ENCODE measurements around the gene ANKRD6. TPM values are rescaled to one million over a fixed set of nuclear protein-coding genes. Genes with fewer than 3 reads are reported as not detected.
"Not testable (repeated sequence)": the region's sequence is repeated elsewhere in the genome, so short reads cannot be mapped to it uniquely, and the experiment has no call there.

Gene ANKRD6
- total RNA-seq, 1 experiment from 2014 or later, result 20.5 TPM

GRCh38 chr6:89638320-89639195, 205.6 kb downstream of the ANKRD6 start, which contains the start of gene LYRM2:
LYRM2 (minus strand) TSS chr6:89638747; CDS start chr6:89638716, 31 bp downstream.
- ChIA-PET POLR2A (no interaction called here), CTCF (interaction anchor here (0.7 to 1.2 kb wide), 2 partner anchors 12 to 266 kb away, joined by 3 read pairs; no protein-coding TSS in a partner anchor)
- intact Hi-C loops (cut with micrococcal nuclease; ENCODE audit: unreplicated experiment), result no loop called here
- Mint-ChIP-seq H3K4me3 (ENCODE audit: unreplicated experiment) (peak within 1 kb of the TSS; percentile 82), H3K27ac (ENCODE audit: unreplicated experiment) (peak within 1 kb of the TSS; percentile 91), H3K9me3 (ENCODE audit: unreplicated experiment) (no peaks in the 10 kb centered on the region), H3K36me3 (ENCODE audit: insufficient read depth, unreplicated experiment) (peaks cover 51% of the 10 kb centered on the region), H3K27me3 (ENCODE audit: insufficient read depth, unreplicated experiment) (no peaks in the 10 kb centered on the region), H3K4me1 (ENCODE audit: low read depth, unreplicated experiment) (peaks cover 7% of the 10 kb centered on the region)
- DNase-seq, result peak; percentile 92 to 94
- H3K4me1 ChIP-seq, result 0 out of 2 replicates have a peak, but pooled peaks cover 3% of the 10 kb centered on the region
- H3K27me3 ChIP-seq (replicated peaks; ENCODE audit: control insufficient read depth, insufficient read depth, low read length), result no peaks in the 10 kb centered on the region
- H3K9me3 ChIP-seq, result no peaks in the 10 kb centered on the region
- H3K4me3 ChIP-seq (ENCODE audit: low read depth, low read length), result peak within 1 kb of the TSS; percentile 77
- TSS peak; percentile 43 for BruUV-seq (replicated peaks)
- TF ChIP-seq, protein P1, sequence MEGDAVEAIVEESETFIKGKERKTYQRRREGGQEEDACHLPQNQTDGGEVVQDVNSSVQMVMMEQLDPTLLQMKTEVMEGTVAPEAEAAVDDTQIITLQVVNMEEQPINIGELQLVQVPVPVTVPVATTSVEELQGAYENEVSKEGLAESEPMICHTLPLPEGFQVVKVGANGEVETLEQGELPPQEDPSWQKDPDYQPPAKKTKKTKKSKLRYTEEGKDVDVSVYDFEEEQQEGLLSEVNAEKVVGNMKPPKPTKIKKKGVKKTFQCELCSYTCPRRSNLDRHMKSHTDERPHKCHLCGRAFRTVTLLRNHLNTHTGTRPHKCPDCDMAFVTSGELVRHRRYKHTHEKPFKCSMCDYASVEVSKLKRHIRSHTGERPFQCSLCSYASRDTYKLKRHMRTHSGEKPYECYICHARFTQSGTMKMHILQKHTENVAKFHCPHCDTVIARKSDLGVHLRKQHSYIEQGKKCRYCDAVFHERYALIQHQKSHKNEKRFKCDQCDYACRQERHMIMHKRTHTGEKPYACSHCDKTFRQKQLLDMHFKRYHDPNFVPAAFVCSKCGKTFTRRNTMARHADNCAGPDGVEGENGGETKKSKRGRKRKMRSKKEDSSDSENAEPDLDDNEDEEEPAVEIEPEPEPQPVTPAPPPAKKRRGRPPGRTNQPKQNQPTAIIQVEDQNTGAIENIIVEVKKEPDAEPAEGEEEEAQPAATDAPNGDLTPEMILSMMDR (IDR thresholded peaks at IDR 0.05; ENCODE audit: insufficient read depth in 1 of 2, low read depth in 1 of 2, low read length in 1 of 2, severe bottlenecking in 1 of 2, unreplicated experiment in 1 of 2), result no peak
- H3K36me3 ChIP-seq (ENCODE audit: control insufficient read depth, insufficient read depth, low read length), result no peaks in the 10 kb centered on the region; the same call in 1 of the 2 replicates

GRCh38 chr6:89640804-89641203, 207.9 kb downstream of the ANKRD6 start:
- no TSS peak for BruUV-seq (replicated peaks)
- intact Hi-C loops (cut with micrococcal nuclease; ENCODE audit: unreplicated experiment), result no loop called here
- Histone ChIP-seq H3K36me3 (ENCODE audit: control insufficient read depth, insufficient read depth, low read length) (no peaks in the 10 kb centered on the region; the same call in 1 of the 2 replicates), H3K9me3 (no peaks in the 10 kb centered on the region), H3K4me1 (0 out of 2 replicates have a peak, but pooled peaks cover 3% of the 10 kb centered on the region), H3K4me3 (ENCODE audit: low read depth, low read length) (no peak overlapping the region), H3K27me3 (replicated peaks; ENCODE audit: control insufficient read depth, insufficient read depth, low read length) (no peaks in the 10 kb centered on the region)
- Mint-ChIP-seq H3K27me3 (ENCODE audit: insufficient read depth, unreplicated experiment) (no peaks in the 10 kb centered on the region), H3K27ac (ENCODE audit: unreplicated experiment) (no peak overlapping the region), H3K9me3 (ENCODE audit: unreplicated experiment) (no peaks in the 10 kb centered on the region), H3K4me3 (ENCODE audit: unreplicated experiment) (no peak overlapping the region), H3K36me3 (ENCODE audit: insufficient read depth, unreplicated experiment) (peaks cover 58% of the 10 kb centered on the region), H3K4me1 (ENCODE audit: low read depth, unreplicated experiment) (peaks cover 7% of the 10 kb centered on the region)
- ChIA-PET POLR2A (interaction anchor here (0.6 kb wide), 2 partner anchors 174 to 188 kb away, joined by 4 read pairs; no protein-coding TSS in a partner anchor), CTCF (no interaction called here)
- TF ChIP-seq, protein P1 (IDR thresholded peaks at IDR 0.05; ENCODE audit: insufficient read depth in 1 of 2, low read depth in 1 of 2, low read length in 1 of 2, severe bottlenecking in 1 of 2, unreplicated experiment in 1 of 2), result no peak
- DNase-seq, result no peak

DNA sequence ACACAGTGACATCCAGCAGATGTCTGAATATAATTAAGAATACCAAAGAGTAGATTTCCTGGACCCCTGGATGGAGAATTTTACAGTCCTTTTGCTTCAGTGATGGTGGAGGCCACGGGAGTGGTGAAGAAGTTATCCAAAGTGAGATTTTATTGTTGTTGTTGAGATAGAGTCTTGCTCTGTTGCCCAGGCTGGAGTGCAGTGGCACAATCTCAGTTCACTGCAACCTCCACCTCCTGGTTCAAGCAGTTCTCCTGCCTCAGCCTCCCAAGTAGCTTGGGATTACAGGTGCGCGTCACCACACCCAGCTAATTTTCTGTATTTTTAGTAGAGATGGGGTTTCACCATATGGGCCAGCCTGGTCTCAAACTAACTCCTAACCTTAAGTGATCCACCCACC, 208.6 kb downstream of the ANKRD6 start:
- H3K9me3 ChIP-seq; H3K27ac Mint-ChIP-seq (ENCODE audit: unreplicated experiment); H3K36me3 ChIP-seq (ENCODE audit: control insufficient read depth, insufficient read depth, low read length); H3K4me3 ChIP-seq (ENCODE audit: low read depth, low read length); H3K27me3 Mint-ChIP-seq (ENCODE audit: insufficient read depth, unreplicated experiment); H3K4me1 ChIP-seq; H3K4me3 Mint-ChIP-seq (ENCODE audit: unreplicated experiment); intact Hi-C loops (cut with micrococcal nuclease; ENCODE audit: unreplicated experiment); CTCF ChIA-PET; H3K4me1 Mint-ChIP-seq (ENCODE audit: low read depth, unreplicated experiment); H3K9me3 Mint-ChIP-seq (ENCODE audit: unreplicated experiment); DNase-seq; BruUV-seq (replicated peaks); H3K27me3 ChIP-seq (replicated peaks; ENCODE audit: control insufficient read depth, insufficient read depth, low read length): not testable (repeated sequence)
- H3K36me3 Mint-ChIP-seq (ENCODE audit: insufficient read depth, unreplicated experiment), result peaks cover 57% of the 10 kb centered on the region
- POLR2A ChIA-PET, result interaction anchor here (0.6 kb wide), 1 partner anchor 174 kb away, joined by 4 read pairs; no protein-coding TSS in a partner anchor

All from Caco-2 (cell line).